Testis (tissue), 3 donors: ENCODE measurements around the gene RPS6KB2. TPM values are rescaled to one million over a fixed set of nuclear protein-coding genes. Genes with fewer than 3 reads are reported as not detected.
"Not testable (repeated sequence)": the region's sequence is repeated elsewhere in the genome, so short reads cannot be mapped to it uniquely, and the experiment has no call there.

Experiments
- DNase-seq: peaks from one replicate; pipeline ENCODE4 v3.0.0-alpha.2; 2019
- H3K27ac ChIP-seq, 2 donors: fragments of 200-600 bp; sonication (generic); one replicate each; pipeline ENCODE4 v1.5.1; 2019
- H3K27me3 ChIP-seq: fragments of 200-600 bp; sonication (generic); one replicate; pipeline ENCODE4 v1.5.1; 2019
- H3K36me3 ChIP-seq: fragments of 200-600 bp; sonication (generic); one replicate; pipeline ENCODE4 v1.5.1; 2017; ENCODE audit warnings: low read depth; ENCODE audit errors: missing control alignments
- H3K4me1 ChIP-seq: fragments of 200-600 bp; sonication (generic); one replicate; pipeline ENCODE4 v1.5.1; 2019
- H3K4me3 ChIP-seq, 2 donors: fragments of 200-600 bp; sonication (generic); one replicate each; pipeline ENCODE4 v1.5.1; 2017 to 2019
- H3K9me3 ChIP-seq: fragments of 200-600 bp; sonication (generic); one replicate; pipeline ENCODE4 v1.5.1; 2017
- POLR2A ChIP-seq: fragments of 450-650 bp; IDR thresholded peaks from one replicate; pipeline ENCODE4 v1.6.1; 2017; ENCODE audit warnings: antibody characterized with exemption, mild to moderate bottlenecking, moderate library complexity
- WGBS, 2 donors: methylation state at CpG; one replicate each; pipeline ENCODE4 v1.1.5; 2018; 5-methylcytosine and 5-hydroxymethylcytosine counted together
- intact Hi-C: fragments of 100-400 bp; cut with DNase I; formaldehyde crosslinking; loops from one replicate; pipeline ENCODE4 v1.15.1; 2023; ENCODE audit warnings: low total_unique reads
- polyA plus RNA-seq: library from polyadenylated mRNA; stranded (reverse); fragments of 350-450 nt; fragmentation: Illumina TruSeq; extraction: RNeasy Lipid Tissue Mini Kit (QIAGEN cat#74804); gene quantifications from one replicate; pipeline ENCODE4 v1.2.3, GENCODE V29; 2014; ENCODE audit warnings: low read depth, low replicate concordance; ENCODE audit not compliant: insufficient read depth
- total RNA-seq, 2 donors: library from RNA; depleted of rRNA; stranded (reverse); fragments of >200 nt; gene quantifications; one replicate each; pipeline ENCODE4 v1.2.3, GENCODE V29; 2016
- TF ChIP-seq, protein P1 (sequence below), 3 experiments: fragments of 450-650 bp in 2 of 3; fragments of 200-600 bp in 1 of 3; sonication (generic) in 1 of 3; IDR thresholded peaks; one replicate each; pipeline ENCODE4 v1.5.1; 2016 to 2019; ENCODE audit warnings: antibody characterized with exemption in 3 of 3, mild to moderate bottlenecking in 2 of 3, moderate library complexity in 1 of 3

The RPS6KB2 gene
- total and polyA plus RNA-seq, 3 donors from 2014 or later: 30.1 to 47.4 (median 46.5) TPM

DNA sequence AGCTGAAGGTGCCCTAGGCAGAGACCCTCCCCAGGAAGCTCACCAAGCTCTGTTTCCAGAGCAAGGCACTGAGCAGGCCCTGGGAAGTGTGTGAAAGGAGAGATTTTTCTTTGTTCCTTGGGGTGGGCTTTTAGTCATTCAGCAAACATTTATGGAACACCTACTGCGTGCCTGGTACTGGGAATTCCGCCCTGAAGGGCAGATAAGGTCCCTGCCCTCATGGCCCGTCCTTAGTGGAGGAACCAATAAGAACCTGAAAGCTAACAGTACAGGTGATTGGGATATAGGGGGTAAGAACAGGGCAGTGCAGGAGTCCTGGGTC lies 36.9 kb downstream of the RPS6KB2 start:
- no peak for DNase-seq
- no peaks in the 10 kb centered on the region for H3K27me3 ChIP-seq
- H3K27ac ChIP-seq: peak overlapping the region; percentile 85 to 87
- peak overlapping the region; percentile 49 to 66 for H3K4me3 ChIP-seq
- H3K9me3 ChIP-seq: no peaks in the 10 kb centered on the region
- intact Hi-C loops: no loop called here
- 54 to 79% methylated on average over 3 of the region's 3 CpGs for WGBS, 2 donors
- H3K36me3 ChIP-seq: no peaks in the 10 kb centered on the region
- peaks cover 12% of the 10 kb centered on the region for H3K4me1 ChIP-seq
- TF ChIP-seq POLR2A: no peak
- TF ChIP-seq, protein P1, sequence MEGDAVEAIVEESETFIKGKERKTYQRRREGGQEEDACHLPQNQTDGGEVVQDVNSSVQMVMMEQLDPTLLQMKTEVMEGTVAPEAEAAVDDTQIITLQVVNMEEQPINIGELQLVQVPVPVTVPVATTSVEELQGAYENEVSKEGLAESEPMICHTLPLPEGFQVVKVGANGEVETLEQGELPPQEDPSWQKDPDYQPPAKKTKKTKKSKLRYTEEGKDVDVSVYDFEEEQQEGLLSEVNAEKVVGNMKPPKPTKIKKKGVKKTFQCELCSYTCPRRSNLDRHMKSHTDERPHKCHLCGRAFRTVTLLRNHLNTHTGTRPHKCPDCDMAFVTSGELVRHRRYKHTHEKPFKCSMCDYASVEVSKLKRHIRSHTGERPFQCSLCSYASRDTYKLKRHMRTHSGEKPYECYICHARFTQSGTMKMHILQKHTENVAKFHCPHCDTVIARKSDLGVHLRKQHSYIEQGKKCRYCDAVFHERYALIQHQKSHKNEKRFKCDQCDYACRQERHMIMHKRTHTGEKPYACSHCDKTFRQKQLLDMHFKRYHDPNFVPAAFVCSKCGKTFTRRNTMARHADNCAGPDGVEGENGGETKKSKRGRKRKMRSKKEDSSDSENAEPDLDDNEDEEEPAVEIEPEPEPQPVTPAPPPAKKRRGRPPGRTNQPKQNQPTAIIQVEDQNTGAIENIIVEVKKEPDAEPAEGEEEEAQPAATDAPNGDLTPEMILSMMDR (IDR thresholded peaks at IDR 0.05): no peak

DNA sequence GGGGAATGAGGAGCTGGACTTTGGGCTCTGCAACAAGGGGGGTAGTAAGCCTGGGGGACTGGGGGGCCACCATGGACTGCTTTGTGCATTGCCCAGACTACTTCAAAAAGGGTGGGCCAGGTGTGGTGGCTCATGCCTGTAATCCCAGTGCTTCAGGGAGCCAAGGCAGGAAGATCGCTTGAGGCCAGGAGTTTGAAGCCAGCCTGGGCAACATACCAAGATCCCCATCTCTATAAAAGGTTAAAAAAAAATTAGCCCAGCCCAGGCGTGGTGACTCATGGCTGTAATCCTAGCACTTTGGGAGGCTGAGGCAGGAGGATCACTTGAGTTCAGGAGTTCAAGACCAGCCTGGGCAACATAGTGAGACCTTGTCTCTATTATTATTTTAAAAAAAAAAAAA lies 37.2 kb downstream of the RPS6KB2 start:
- H3K4me3 ChIP-seq, intact Hi-C loops, H3K27me3 ChIP-seq, H3K36me3 ChIP-seq, H3K9me3 ChIP-seq, DNase-seq: not testable (repeated sequence)
- WGBS, 2 donors: 79 to 84% methylated on average over 2 of the region's 2 CpGs
- peak overlapping the region in 1 of 2 donors; percentile 85 for H3K27ac ChIP-seq
- H3K4me1 ChIP-seq: peaks cover 12% of the 10 kb centered on the region

DNA sequence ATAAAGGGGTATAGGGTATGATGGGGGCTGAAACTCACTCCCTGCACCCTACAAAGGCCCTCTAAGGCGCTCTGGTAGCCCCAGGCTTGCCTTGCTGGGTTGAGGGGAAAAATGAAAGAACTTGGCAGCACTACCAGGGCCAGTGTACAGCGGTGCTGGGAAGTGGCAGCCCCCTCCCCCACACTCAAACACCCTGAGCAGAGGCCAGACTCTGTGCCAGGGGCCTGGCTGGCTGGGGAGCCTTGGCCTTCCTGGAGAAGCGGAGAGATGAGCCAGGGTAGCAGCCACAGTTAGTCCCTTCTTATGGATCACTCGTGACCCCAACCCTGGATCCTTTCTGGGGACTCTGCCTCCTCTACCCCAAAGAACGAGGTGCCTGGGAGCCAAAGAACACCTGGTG lies 38.1 kb downstream of the RPS6KB2 start:
- intact Hi-C loops: no loop called here

DNA sequence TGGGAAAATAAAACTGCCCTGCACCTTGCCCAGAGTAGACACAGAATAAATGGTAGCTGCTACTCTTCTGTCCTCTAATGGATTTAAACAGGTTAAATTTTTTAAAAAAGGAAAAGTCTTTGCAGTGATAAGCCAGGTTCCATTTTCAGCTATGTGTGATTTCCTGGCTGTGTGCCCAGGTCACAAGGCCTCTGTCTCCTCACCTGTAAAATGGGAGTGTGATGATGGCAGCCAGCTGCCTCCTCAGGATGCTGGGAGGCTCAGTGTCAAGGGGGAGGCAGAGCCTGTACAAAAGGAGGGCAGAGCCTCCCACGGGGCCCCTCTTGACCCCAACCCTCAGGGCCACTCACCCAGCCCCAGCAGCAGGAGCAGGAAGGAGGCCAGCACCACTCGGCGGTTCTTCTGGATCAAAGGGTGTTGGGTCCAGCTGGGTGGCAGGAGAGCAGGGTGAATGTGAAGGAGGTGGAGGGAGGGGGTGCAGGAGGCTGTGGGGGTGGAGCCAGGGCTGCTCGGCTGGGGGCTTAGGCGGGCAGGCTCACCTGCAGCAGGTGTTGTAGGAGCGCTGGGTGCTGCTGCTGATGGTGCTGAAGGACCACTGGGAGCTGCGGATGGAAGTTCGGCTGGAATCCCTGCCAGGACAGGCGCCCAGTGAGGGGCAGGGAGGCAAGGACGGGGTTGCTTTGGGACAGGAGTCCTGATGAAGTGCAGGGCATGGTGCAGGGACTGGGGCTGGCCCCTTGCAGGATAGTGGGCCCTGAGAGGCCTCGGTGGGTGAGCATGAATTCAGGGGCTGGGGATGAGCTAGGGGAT lies 38.9 kb downstream of the RPS6KB2 start:
- DNase-seq: no peak
- intact Hi-C loops: no loop called here
- TF ChIP-seq POLR2A: no peak
- TF ChIP-seq, protein P1 (IDR thresholded peaks at IDR 0.05): no peak
- no peaks in the 10 kb centered on the region for H3K36me3 ChIP-seq
- H3K9me3 ChIP-seq: no peaks in the 10 kb centered on the region
- WGBS, 2 donors: 70 to 80% methylated on average over 11 of the region's 11 CpGs
- peaks cover 12% of the 10 kb centered on the region for H3K4me1 ChIP-seq
- H3K27me3 ChIP-seq: no peaks in the 10 kb centered on the region
- no peak overlapping the region for H3K4me3 ChIP-seq
- no peak overlapping the region for H3K27ac ChIP-seq

More for the DNA sequence above, 38.1 kb downstream of the RPS6KB2 start:
- H3K27ac ChIP-seq: no peak overlapping the region
- H3K4me3 ChIP-seq: no peak overlapping the region
- H3K9me3 ChIP-seq: no peaks in the 10 kb centered on the region
- H3K36me3 ChIP-seq: no peaks in the 10 kb centered on the region
- no peak for DNase-seq
- 76 to 86% methylated on average over 5 of the region's 5 CpGs for WGBS, 2 donors
- peaks cover 12% of the 10 kb centered on the region for H3K4me1 ChIP-seq
- H3K27me3 ChIP-seq: no peaks in the 10 kb centered on the region
- TF ChIP-seq, protein P1 (IDR thresholded peaks at IDR 0.05): no peak
- TF ChIP-seq POLR2A: no peak

DNA sequence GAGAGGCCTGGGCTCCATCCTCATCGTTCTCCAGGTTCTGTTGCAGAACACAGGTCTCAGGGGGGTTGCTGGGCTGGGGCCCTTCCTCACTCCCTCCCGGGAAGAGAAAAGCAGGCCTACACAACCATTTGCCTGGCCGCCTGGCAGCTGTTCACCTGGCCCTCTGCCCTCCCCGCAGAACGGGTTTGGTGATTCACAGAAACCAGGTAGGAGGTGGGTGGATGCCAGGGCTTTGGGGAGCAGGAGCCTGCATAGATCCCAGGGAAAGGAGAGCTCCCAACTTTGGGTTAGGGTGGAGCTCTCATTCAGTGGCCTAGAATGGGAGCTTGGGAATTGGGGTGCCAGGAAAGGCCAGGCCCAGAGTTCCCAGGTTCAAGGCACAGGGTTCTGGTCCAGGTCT lies 39.8 kb downstream of the RPS6KB2 start:
- WGBS, 2 donors: 3 to 12% methylated on average over 5 of the region's 5 CpGs
- intact Hi-C loops: no loop called here

More for the DNA sequence above, 39.8 kb downstream of the RPS6KB2 start:
- DNase-seq: no peak
- H3K36me3 ChIP-seq: no peaks in the 10 kb centered on the region
- no peaks in the 10 kb centered on the region for H3K27me3 ChIP-seq
- H3K9me3 ChIP-seq: no peaks in the 10 kb centered on the region
- peak overlapping the region in 1 of 2 donors; percentile 91 for H3K27ac ChIP-seq
- H3K4me1 ChIP-seq: peaks cover 12% of the 10 kb centered on the region
- TF ChIP-seq, protein P1 (IDR thresholded peaks at IDR 0.05): no peak
- TF ChIP-seq POLR2A: no peak
- peak overlapping the region; percentile 77 to 90 for H3K4me3 ChIP-seq
